ENCODE measurements around the gene FYB1.

FYB1 gene

GRCh38 chr5:39257554-39257953, 38.2 kb upstream of the FYB1 start:
- no peaks in the 10 kb centered on the region for H3K9me3 Mint-ChIP-seq
- H3K4me1 Mint-ChIP-seq, result no peaks in the 10 kb centered on the region
- TF ChIP-seq CTCF (IDR thresholded peaks at IDR 0.05), result no peak
- no peak overlapping the region for H3K27ac Mint-ChIP-seq
- H3K27me3 Mint-ChIP-seq (ENCODE audit: low read depth, poor library complexity), result no peaks in the 10 kb centered on the region
- no peak for DNase-seq
- no peaks in the 10 kb centered on the region for H3K36me3 Mint-ChIP-seq (ENCODE audit: low read depth)
- H3K4me3 Mint-ChIP-seq, result no peak overlapping the region

- Mint-ChIP-seq H3K4me1 (no peaks in the 10 kb centered on the region), H3K27me3 (ENCODE audit: low read depth, poor library complexity) (no peaks in the 10 kb centered on the region), H3K9me3 (no peaks in the 10 kb centered on the region), H3K27ac (no peak overlapping the region), H3K4me3 (no peak overlapping the region), H3K36me3 (ENCODE audit: low read depth) (no peaks in the 10 kb centered on the region)
- no peak for TF ChIP-seq CTCF (IDR thresholded peaks at IDR 0.05)
- no peak for DNase-seq
These were observed 37.3 kb upstream of the FYB1 start for GRCh38 chr5:39256477-39257235.

GRCh38 chr5:39255406-39255805, 36.0 kb upstream of the FYB1 start:
- peaks cover 9% of the 10 kb centered on the region for H3K9me3 Mint-ChIP-seq
- H3K36me3 Mint-ChIP-seq (ENCODE audit: low read depth), result peaks cover under 1% of the 10 kb centered on the region
- no peak for DNase-seq
- no peak overlapping the region for H3K27ac Mint-ChIP-seq
- no peak for TF ChIP-seq CTCF (IDR thresholded peaks at IDR 0.05)
- no peaks in the 10 kb centered on the region for H3K4me1 Mint-ChIP-seq
- no peaks in the 10 kb centered on the region for H3K27me3 Mint-ChIP-seq (ENCODE audit: low read depth, poor library complexity)
- H3K4me3 Mint-ChIP-seq, result no peak overlapping the region

GRCh38 chr5:39254671-39255070, 35.3 kb upstream of the FYB1 start:
- no peak for DNase-seq
- H3K27me3 Mint-ChIP-seq (ENCODE audit: low read depth, poor library complexity), result no peaks in the 10 kb centered on the region
- H3K9me3 Mint-ChIP-seq, result peaks cover 17% of the 10 kb centered on the region
- H3K4me1 Mint-ChIP-seq, result no peaks in the 10 kb centered on the region
- TF ChIP-seq CTCF (IDR thresholded peaks at IDR 0.05), result no peak
- H3K27ac Mint-ChIP-seq, result no peak overlapping the region
- H3K36me3 Mint-ChIP-seq (ENCODE audit: low read depth), result peaks cover 6% of the 10 kb centered on the region
- no peak overlapping the region for H3K4me3 Mint-ChIP-seq

- DNase-seq, result no peak
- Mint-ChIP-seq H3K9me3 (peaks cover 26% of the 10 kb centered on the region), H3K36me3 (ENCODE audit: low read depth) (peaks cover 6% of the 10 kb centered on the region), H3K27me3 (ENCODE audit: low read depth, poor library complexity) (no peaks in the 10 kb centered on the region), H3K4me1 (no peaks in the 10 kb centered on the region), H3K4me3 (no peak overlapping the region), H3K27ac (no peak overlapping the region)
- TF ChIP-seq CTCF (IDR thresholded peaks at IDR 0.05), result no peak
These were observed 33.8 kb upstream of the FYB1 start for GRCh38 chr5:39253196-39253595.
